ENCODE measurements around the gene CMIP.

The CMIP gene

DNA sequence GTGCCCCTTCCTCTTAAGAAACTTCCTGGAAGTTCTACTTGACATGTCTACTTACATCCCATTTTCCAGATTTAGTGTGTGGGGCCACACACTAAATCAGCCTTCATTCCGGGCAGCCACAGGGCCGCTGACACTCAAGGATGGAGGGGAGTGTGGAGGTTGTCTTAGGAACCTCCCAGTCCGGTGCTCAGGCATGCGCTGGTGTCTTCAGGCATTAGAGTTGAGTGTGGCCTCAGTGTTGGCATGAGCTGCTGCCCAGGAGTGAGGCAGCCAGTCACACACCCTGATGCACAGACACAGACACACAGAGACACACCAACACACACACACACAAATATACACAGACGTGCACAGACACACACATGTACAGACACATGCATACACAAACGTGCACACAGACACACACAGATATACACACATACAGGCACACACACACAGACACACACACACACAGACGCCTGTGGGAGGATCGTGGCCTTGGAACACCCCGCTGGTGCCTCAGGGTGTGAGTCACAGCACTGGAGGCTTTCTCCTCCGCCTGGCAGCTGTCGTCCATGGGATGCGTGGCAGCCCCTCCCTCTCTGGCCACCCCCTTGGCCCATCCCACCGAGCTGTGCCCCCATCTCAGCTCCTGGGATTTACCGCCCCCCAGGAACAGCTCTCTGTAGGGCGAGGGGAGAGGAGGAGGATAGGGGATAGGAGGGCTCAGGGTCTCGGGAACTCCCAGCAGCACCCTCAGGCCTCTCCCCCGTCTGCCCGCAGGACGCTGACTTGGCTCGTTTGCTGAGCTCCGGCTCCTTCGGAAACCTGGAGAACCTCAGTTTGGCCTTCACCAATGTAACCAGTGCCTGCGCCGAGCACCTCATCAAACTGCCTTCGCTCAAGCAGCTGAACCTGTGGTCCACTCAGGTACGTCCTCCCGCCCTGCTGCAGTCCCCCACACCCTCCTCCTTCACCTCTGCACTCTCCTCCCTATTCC lies 258.9 kb downstream of the CMIP start:
- DNase-seq (ENCODE audit: low read depth): peak; percentile 89

DNA sequence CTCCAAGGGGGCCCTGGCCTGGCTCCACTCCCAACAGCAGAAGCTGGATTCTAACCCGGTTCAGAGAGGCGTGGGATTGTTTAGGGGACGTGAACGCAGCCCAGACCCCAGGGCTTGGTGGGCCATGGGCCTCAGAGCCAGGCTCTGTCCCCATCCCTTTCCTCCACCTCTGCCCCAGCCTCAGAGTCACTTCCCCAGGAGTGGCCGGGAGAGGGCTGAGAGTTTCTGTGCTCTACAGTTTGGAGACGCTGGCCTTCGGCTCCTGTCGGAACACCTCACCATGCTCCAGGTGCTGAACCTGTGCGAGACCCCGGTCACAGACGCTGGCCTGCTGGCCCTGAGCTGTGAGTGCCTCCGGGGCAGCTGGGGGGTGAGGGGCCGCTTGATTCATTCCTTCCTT lies 260.7 kb downstream of the CMIP start:
- DNase-seq (ENCODE audit: low read depth): no peak

DNA sequence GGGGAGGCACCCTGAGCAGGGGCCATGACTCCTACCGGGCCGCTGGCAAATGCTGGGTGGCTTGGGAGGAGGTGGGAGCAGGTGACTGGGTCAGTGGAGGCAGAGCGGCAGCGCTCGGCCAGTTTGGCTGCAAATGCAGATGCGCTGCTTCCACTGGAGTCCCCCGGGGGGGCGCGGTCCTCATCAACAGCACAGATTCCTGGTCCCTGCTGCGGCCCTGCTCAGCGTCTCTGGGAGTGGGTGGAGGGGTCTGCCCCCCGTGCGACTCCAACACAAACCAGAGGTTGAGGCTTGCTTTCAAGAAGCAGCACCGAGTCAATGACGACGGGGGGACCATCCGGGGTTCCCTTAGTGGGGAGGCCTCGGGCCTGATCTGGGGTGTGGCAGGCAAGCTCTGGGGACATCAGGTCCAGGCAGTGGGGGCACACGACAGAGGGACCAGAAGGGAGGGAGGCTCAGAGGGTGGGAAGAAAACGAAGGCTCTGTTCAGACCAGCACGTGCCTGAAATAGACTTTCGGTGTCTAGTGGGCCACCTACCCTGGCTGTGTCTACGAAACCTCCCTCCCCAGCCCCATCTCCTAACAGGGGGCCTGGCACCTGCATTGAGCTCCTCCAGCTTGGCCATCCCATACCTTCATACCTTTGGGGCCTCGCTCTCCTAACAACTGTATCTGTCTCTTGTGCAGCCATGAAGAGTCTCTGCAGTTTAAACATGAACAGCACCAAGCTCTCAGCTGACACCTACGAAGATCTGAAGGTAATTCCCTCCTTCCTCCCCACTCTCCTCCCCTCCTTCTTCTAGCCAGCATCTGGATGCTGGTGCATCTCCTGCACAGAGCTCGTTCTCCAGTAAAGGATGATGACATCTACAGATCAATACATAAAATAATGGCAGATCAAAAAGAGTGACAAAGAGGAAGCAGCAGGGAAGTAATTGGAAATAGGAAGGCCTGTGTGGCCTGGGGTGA lies 262.0 kb downstream of the CMIP start:
- DNase-seq (ENCODE audit: low read depth): no peak

DNA sequence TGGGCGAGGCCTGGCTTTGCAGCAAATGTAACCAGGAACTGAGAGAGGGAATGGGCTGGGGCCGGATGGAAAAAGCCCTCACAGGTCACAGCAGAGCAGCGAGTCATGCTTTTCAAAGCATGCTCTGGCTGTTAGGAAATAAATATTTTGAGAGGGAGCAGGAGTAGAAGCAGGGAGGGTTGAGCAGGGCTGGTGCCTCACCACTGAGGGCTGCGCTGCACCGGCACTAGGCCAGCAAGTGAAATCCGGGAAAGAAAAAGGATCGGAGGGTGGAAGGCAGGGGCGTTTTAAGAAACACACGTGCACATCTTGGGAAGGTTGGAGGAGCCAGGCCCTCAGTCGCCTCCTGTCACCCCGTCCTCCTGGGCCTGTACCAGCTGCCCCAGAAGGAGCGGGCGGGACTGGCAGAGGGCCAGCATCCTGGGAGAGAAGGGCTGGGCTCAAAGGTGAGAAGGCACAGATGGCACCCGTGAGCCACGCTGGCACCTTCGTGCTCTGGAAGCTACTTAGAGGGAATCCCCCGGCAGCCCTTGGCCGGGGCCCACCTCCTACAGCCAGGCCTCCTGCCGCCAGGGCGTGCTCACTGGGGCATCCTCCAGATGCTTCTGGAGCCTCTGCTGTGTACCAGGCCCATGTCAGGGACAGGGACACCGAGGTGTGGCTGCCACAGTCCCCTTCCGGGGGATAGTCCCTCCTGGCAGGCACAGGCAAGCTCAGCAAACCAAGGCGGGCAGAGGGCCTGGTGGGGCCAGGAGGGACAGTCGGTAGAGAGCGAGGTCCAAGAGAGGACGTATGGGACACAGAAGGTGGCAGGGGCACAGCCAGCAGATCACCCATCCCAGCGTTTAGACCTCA lies 263.0 kb downstream of the CMIP start:
- peak; percentile 60 for DNase-seq (ENCODE audit: low read depth)

DNA sequence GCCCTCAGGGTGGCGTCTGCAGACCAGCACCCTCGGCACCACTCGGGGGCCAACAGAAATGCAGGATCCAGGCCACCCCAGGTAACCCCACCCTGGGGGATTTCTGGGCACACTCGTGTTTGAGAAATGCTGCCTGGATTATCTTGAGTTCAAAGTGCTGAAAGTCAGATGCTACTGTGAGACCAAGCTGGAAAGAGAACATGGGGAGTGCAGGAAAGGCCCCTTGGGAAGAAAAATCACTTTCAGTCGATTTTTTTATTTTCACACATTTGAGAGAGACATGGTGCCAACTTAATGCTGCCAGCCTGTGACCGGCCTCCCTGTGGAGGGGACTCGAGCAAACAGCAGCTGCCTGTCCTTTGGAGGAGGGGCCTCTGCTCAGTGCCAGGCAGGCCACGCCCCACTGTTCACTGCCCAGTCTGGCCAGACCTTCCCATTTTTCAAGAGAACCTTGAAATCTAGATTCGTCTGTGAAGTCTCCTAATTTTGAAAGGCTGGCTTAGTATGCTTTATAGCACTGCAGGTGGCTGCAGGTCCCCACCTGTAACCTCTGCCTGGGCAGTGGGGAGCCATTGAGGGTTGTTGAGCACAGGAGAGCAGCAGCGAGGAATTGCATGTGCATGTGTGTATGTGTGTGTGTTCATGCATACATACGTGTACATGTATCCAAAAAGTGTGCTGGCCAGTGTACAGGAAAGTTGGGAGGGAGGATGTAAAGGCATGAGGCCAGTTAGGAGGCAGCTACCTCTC lies 263.8 kb downstream of the CMIP start:
- no peak for DNase-seq (ENCODE audit: low read depth)

DNA sequence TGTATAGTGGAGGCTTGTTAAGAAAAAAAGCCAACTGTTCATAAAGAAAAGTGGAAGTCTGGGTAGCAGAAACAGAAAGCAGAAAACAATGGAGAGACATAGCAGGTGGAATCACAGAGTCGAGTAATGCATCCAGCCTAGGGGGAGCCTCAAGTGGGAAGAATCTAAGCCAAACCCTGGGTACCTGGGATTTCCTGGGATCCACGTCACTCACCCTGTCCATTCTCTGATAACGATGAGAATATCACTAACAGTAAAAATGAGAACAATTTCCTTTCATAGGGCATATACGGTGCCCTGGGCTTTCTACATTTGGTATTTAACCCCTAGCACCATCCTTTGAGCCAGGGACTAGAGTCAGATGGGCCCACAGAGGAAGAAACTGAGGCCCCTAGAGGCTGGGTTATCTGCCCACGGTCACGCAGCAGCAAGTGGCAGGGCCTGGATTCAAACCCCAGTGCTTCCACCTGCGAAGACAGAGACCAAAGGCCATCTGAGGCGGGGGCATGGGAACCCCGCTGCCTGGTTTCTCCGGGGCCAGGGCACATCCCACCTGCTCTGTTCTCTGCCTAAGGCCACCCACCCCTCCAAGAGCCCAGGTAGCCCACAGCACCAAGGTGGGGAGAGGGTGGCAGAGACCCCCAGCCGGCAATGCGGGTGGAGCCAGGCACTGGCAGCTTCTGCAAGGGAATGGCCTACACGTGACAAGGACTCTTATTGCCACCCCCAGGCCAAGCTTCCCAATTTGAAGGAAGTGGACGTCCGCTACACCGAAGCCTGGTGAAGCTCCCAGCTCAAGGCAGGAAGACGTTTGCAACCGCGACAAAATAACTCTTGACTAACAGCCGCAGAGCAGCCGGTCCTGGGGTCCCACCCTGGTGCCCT lies 264.6 kb downstream of the CMIP start:
- DNase-seq (ENCODE audit: low read depth): no peak

DNA sequence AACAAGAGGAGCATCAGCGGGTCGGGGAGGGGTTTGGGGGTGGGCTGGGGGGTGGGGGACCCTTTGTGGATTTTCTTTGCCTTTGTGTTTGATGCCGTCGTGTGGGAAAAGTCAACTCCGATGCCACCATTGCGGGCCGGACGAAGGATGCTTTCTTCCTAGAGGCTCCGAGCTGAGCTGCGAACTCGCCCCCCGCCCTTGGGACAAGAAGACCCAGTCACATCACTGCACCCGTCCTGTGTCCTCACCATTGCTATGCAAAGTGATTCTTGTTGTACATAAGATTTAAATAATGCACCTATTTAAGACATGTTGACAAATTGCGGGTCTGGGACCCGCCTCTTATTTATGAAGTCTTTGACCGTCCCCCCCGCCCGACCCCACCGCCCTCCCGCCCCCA lies 265.4 kb downstream of the CMIP start:
- DNase-seq (ENCODE audit: low read depth): no peak

DNA sequence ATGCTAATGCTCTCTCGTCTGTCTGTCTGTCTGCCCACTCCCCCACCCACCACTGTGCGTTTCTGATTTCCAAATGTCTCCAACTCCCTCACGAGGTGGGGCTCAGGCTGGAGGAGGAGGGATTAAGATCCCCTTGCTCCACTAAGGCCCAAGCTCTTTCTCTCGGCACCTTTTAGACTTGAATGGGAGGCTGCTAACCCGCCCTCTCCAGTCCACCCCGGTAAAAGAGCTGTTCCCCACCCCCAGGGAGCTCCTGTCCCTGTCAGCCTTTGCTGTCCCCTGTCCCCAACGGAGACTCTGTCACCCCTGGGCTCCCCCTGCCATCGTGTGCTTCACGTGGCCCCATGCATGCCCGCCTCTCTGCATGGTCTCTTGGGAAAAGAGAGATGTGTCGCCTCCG lies 266.0 kb downstream of the CMIP start:
- no peak for DNase-seq (ENCODE audit: low read depth)

DNA sequence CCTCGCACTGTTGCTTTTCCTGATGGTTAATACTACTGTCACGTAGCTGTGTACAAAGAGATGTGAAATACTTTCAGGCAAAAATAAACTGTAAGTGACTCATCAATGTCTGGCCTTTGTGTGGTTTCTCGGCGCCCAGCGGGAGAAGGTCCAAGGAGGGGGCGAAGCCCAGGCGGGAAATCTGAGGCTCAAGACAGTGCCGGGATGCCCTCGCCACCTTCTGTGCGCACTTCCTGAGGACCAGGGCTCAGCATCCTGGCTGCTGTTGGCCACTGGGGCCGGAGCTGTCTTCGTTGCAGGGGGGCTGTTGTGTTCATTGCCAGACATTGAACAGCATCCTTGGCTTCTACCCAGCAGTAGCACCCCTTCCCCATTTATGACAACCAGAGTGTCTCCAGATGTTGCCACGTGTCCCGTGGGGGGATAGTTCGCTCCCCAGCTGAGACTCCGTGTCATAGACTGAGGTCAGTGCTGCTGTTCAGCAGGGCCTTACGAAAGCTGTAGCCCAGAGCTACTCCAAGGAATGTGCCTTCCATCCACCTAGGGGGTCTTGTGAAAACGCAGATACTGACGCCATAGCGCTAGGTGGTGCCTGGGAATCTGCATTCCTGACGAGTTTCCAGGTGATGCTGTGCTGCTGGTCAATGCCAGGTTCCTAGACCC lies 267.2 kb downstream of the CMIP start:
- DNase-seq (ENCODE audit: low read depth): peak; percentile 94

DNA sequence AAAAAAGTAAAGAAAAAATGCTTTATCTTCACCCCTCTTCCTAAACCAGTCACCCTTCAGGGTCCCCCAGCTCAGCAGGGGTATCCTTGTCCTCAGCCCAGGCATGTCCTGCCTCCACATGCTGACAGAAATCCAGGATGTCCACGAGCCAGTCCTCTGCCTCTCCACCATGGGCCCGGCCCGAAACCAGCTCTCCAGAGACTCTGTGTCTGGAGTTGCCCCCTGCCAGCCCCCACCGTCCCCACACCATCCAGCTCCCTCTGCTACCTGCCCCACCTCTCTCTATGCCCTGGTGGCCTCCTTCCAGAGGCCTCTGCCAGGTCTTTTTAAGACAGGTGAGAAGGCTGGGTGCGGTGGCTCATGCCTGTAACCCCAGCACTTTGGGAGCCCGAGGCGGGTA lies 268.1 kb downstream of the CMIP start:
- no peak for DNase-seq (ENCODE audit: low read depth)

DNA sequence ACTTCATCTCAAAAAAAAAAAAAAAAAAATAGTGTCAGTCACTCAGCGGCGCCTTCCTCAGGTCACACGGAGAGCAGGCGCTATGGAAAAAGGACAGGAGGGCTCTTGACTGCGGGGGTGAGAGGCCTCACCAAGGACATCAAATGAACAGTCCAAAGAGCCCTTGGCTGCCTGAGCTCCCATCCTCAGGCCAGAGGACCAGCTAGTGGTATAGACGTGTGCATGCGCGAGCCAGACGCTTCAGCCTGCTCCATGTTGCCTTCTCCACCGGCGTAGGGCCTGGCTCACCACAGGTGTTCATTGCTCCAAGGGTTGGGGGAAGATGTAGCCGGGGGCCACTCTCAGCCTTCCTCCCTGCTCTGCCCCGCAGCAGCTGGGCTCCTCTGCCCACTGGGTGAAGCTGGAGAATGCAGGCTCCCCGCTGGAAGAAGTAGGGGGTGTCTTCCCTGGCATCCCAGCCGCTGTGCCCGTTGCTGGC lies 268.7 kb downstream of the CMIP start:
- DNase-seq (ENCODE audit: low read depth): no peak

DNA sequence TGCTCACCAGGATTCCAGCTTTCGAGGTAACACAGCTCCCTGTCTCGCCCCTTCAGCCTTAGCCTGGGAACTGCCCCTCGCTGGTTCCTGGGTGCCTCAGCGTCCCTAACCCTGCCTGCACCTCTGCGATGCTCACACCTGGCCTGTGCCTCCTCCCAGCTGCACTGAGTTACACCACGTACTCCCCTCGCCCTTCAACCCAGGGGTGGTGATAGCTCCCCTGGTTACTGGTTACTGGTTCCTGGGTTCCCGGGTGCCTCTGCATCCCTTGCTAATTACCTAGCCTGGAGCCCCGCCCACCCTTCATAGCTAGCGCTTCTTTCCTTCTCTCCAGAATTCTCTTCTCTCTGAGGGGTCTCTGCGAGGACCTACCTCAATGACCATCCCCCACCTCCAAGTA lies 269.2 kb downstream of the CMIP start:
- no peak for DNase-seq (ENCODE audit: low read depth)

DNA sequence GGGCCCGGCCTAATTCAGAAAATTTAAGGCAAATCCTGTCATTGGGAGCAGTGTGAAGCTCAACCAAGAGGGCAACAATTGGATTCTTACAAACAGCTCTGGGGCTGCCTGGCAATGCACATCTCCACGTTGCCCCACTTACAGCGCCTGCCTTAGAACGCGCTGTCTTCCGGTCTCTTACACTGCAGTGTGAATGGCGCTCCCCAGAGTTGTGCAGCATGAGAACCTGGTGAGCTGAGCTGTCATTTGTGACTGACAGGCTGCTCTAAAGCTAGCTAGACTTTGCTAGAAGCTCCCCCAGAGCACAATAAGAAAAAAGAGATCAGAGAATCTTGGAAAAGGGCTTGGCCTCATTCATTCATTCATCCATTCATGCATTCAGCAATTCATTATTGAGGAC lies 270.0 kb downstream of the CMIP start:
- DNase-seq (ENCODE audit: low read depth): no peak

DNA sequence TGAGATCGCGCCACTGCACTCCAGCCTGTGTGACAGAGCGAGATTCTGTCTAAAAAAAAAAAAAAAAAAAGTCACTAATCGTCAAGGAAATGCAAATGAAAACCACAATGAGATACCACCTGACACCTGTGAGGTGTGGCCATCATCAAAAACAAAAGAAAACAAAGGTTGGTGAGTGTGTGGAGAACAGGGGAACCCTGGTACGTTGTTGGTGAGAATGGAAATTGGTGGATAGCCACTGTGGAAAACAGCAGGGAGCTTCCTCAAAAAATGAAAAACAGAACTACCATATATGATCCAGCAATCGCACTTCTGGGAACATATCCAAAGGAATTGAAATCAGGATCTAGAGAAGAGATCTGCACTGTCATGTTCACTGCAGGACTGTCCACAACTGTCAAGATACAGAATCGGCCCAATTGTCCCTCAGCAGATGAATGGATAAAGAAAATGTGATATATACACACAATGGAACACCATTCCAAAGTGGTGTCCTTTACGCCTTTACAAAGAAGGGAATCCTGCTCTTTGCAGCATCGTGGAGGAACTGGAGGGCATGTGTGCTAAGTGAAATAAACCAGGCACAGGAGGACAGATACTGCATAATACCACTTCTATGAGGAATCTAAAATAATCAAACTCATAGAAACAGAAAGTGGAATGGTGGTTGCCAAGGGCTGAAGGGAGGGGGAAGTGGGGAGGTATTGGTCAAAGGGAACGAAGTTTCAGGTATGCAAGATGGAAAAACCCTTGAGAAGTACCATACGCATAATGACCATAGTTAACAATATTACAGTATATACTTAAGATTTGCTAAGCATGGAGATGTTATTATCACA lies 271.0 kb downstream of the CMIP start:
- no peak for DNase-seq (ENCODE audit: low read depth)

DNA sequence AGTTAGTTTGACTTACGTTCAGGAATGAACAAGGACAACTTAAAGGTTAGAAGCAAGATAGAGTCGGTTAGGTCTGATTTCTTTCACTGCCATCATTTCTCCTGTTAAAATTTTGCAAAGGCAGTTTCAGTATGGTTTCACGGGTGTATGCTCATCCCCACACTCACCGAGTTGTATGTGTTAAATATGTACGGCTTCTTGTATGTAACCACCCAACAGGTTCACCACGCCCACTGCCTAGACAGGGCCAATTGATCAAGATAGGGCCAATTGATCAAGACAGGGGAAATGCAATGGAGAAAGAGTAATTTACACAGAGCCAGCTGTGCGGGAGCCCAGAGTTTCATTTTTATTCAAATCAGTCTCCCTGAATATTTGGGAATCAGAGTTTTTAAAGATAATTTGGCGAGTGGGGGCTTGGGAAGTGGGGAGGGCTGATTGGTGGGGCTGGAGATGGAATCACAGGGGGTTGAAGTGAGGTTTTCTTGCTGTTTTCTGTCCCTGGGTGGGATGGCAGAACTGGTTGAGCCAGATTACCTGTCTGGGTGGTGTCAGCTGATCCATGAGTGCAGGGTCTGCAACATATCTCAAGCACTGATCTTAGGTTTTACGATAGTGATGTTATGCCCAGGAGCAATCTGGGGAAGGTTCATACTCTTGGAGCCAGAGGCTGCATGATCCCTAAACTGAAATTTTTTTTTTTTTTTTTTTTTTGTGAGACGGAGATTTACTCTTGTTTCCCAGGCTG lies 272.0 kb downstream of the CMIP start:
- DNase-seq (ENCODE audit: low read depth): no peak

DNA sequence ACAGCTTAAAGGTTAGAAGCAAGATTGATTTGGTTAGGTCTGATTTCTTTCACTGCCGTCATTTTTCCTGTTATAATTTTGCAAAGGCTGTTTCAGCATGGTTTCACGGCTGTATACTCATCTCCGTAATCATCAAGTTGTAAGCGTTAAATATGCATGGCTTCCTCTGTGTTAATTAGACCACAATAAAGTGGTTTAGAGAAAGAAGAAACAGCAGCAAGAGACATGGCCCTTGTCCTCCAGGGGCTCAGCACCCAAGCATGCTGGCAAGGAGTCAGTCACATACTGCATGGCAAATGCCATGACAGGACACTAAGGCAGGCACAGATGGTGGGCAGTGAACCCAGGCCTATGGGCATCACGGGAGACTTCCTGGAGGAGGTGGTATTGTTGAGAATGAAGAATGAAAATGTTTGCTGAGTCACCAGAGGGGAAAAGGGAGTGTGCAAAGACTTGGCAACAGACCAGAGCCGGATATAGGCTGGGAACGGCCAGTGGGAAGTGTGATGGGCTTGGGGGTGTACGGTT lies 273.1 kb downstream of the CMIP start:
- peak; percentile 13 for DNase-seq (ENCODE audit: low read depth)

DNA sequence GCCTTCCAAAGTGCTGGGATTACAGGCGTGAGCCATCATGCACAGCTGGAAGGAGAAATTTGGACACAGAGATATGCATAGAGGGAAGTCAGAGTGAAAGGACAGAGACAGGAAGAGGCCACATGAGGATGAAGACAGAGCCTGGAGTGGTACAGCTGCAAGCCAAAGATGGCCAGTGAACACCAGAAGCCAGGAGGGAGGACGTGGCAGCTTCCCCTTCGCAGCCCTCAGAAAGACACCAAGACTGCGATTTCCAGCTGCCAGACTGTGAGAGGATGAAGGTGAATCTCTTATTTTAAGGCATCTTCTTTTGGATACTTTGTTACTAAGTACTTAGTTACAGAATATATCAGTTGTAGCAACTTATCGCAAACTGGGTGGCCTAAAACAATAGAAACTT lies 274.0 kb downstream of the CMIP start:
- DNase-seq (ENCODE audit: low read depth): no peak
